Neural cell (in vitro differentiated cells): ENCODE results near the gene DOCK10. TPM values are rescaled to one million over a fixed set of nuclear protein-coding genes. Genes with fewer than 3 reads are reported as not detected.

Source experiments
- H2AFZ ChIP-seq: fragments of 200-600, 300-800 bp; sonication (generic), shearing (Covaris generic); 2 replicates; pipeline ENCODE4 v1.6.0; 2014; ENCODE audit warnings: low read depth, mild to moderate bottlenecking, antibody characterized with exemption, low read length, moderate library complexity
- H3F3A ChIP-seq: fragments of 200-600 bp; shearing (Covaris generic); 2 replicates; pipeline ENCODE4 v1.6.1; 2016; ENCODE audit warnings: mild to moderate bottlenecking, moderate library complexity, mixed read lengths, antibody characterized with exemption, low read length; ENCODE audit not compliant: insufficient read depth, poor library complexity, severe bottlenecking
- H3K27ac ChIP-seq: fragments of 200-600, 300-800 bp; sonication (generic), shearing (Covaris generic); 2 replicates; pipeline ENCODE4 v1.5.1; 2014; ENCODE audit warnings: mild to moderate bottlenecking, low read length, moderate library complexity
- H3K27me3 ChIP-seq: fragments of 300-800, 200-600 bp; sonication (generic), shearing (Covaris generic); 2 replicates; pipeline ENCODE4 v1.6.0; 2014; ENCODE audit warnings: mild to moderate bottlenecking, low read depth, low read length, moderate library complexity; ENCODE audit not compliant: insufficient read depth
- H3K36me3 ChIP-seq: fragments of 300-800, 200-600 bp; sonication (generic), shearing (Covaris generic); 2 replicates; pipeline ENCODE4 v1.5.1; 2014; ENCODE audit warnings: mild to moderate bottlenecking, antibody characterized with exemption, low read length, moderate library complexity; ENCODE audit not compliant: insufficient read depth
- H3K4me2 ChIP-seq: fragments of 300-800, 200-600 bp; sonication (generic), shearing (Covaris generic); 2 replicates; pipeline ENCODE4 v1.6.0; 2014; ENCODE audit warnings: mild to moderate bottlenecking, low read length
- H3K4me3 ChIP-seq: fragments of 300-800, 200-600 bp; sonication (generic), shearing (Covaris generic); 2 replicates; pipeline ENCODE4 v1.5.1; 2014; ENCODE audit warnings: mild to moderate bottlenecking, low read length, moderate library complexity
- H3K79me2 ChIP-seq: fragments of 200-600 bp; shearing (Covaris generic); replicated peaks from 2 replicates; pipeline ENCODE4 v1.6.0; 2014; ENCODE audit warnings: mild to moderate bottlenecking, low read length, moderate library complexity; ENCODE audit not compliant: insufficient read depth
- H3K9ac ChIP-seq: fragments of 300-800, 200-600 bp; sonication (generic), shearing (Covaris generic); 2 replicates; pipeline ENCODE4 v1.6.1; 2016; ENCODE audit warnings: mild to moderate bottlenecking, low read length, mixed read lengths
- H3K9me2 ChIP-seq: fragments of 200-600 bp; shearing (Covaris generic); 2 replicates; pipeline ENCODE4 v1.6.1; 2016; ENCODE audit warnings: mild to moderate bottlenecking, low read length, mixed read lengths; ENCODE audit not compliant: insufficient read depth
- H3K9me3 ChIP-seq: fragments of 200-600, 300-800 bp; sonication (generic), shearing (Covaris generic); 2 replicates; pipeline ENCODE4 v1.6.1; 2016; ENCODE audit warnings: mild to moderate bottlenecking, mixed run types, low read length, moderate library complexity, mixed read lengths
- H4K20me1 ChIP-seq: fragments of 200-600 bp; shearing (Covaris generic); 2 replicates; pipeline ENCODE4 v1.6.1; 2016; ENCODE audit warnings: mild to moderate bottlenecking, mixed run types; ENCODE audit not compliant: insufficient read depth
- EP300 ChIP-seq: fragments of 450-650 bp; conservative IDR thresholded peaks from 2 replicates; pipeline ENCODE4 v1.6.1; 2014; ENCODE audit warnings: antibody characterized with exemption, mild to moderate bottlenecking, moderate library complexity; ENCODE audit not compliant: poor library complexity, severe bottlenecking
- EZH2 ChIP-seq: fragments of 200-600, 300-800 bp; shearing (Covaris generic), sonication (generic); IDR thresholded peaks from 2 replicates; pipeline ENCODE4 v1.6.1; 2014; ENCODE audit warnings: antibody characterized with exemption, low read length, borderline replicate concordance, mild to moderate bottlenecking; ENCODE audit not compliant: insufficient read depth, poor library complexity, severe bottlenecking
- MXI1 ChIP-seq: fragments of 450-650 bp; conservative IDR thresholded peaks from 2 replicates; pipeline ENCODE4 v1.6.1; 2014; ENCODE audit warnings: antibody characterized with exemption, mild to moderate bottlenecking; ENCODE audit not compliant: poor library complexity, severe bottlenecking
- POLR2AphosphoS5 ChIP-seq: IDR thresholded peaks from 2 replicates; pipeline ENCODE4 v1.6.1; 2012
- RAD21 ChIP-seq: fragments of 450-650 bp; conservative IDR thresholded peaks from 2 replicates; pipeline ENCODE4 v1.6.1; 2014; ENCODE audit warnings: antibody characterized with exemption, mild to moderate bottlenecking, moderate library complexity
- REST ChIP-seq: IDR thresholded peaks from 2 replicates; pipeline ENCODE4 v1.6.1; 2012; ENCODE audit warnings: borderline replicate concordance
- SMC3 ChIP-seq: fragments of 450-650 bp; conservative IDR thresholded peaks from 2 replicates; pipeline ENCODE4 v1.6.1; 2014; ENCODE audit warnings: antibody characterized with exemption, mild to moderate bottlenecking, moderate library complexity; ENCODE audit not compliant: poor library complexity
- TAF1 ChIP-seq: IDR thresholded peaks from 2 replicates; pipeline ENCODE4 v1.6.1; 2012; ENCODE audit warnings: low read depth
- polyA plus RNA-seq: library from polyadenylated mRNA; depleted of rRNA; stranded (reverse); fragments of >200 nt; gene quantifications from 2 replicates; pipeline ENCODE4 v1.2.3, GENCODE V29; 2014
- TF ChIP-seq, protein P1 (sequence below): fragments of 450-650 bp; IDR thresholded peaks from 2 replicates; pipeline ENCODE4 v1.5.1; 2014; ENCODE audit warnings: antibody characterized with exemption, mild to moderate bottlenecking, moderate library complexity; ENCODE audit not compliant: poor library complexity, severe bottlenecking

Gene DOCK10
- polyA plus RNA-seq, 1 donor from 2014 or later = 0.37 TPM

DNA sequence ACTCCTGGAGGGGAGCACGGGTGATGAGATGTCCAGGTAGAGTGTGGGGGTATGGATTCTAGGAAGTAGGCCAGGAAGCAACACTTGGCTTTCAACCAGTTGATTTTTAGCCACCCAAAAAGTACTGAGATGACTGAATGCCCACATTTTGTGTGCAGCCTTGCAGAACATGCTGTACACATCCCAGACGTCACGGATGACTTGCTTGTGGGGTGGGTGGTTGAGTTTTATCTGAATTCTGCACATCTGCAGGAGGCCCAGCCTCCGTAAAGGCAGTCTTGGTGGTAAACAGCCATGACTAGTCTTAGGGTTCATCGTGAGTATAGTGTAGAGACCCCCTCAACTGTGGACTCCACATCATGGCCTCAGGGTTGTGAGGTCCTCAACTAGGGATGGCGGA lies 272.8 kb downstream of the DOCK10 start:
- TF ChIP-seq RAD21 = no peak
- no peak for TF ChIP-seq REST
- TF ChIP-seq EP300 = no peak
- TF ChIP-seq TAF1 = no peak
- no peak for TF ChIP-seq SMC3
- no peak for TF ChIP-seq POLR2AphosphoS5
- TF ChIP-seq, protein P1, sequence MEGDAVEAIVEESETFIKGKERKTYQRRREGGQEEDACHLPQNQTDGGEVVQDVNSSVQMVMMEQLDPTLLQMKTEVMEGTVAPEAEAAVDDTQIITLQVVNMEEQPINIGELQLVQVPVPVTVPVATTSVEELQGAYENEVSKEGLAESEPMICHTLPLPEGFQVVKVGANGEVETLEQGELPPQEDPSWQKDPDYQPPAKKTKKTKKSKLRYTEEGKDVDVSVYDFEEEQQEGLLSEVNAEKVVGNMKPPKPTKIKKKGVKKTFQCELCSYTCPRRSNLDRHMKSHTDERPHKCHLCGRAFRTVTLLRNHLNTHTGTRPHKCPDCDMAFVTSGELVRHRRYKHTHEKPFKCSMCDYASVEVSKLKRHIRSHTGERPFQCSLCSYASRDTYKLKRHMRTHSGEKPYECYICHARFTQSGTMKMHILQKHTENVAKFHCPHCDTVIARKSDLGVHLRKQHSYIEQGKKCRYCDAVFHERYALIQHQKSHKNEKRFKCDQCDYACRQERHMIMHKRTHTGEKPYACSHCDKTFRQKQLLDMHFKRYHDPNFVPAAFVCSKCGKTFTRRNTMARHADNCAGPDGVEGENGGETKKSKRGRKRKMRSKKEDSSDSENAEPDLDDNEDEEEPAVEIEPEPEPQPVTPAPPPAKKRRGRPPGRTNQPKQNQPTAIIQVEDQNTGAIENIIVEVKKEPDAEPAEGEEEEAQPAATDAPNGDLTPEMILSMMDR = no peak
- TF ChIP-seq EZH2 = no peak
- TF ChIP-seq MXI1 = no peak
- no peak overlapping the region for H3K27ac ChIP-seq

DNA sequence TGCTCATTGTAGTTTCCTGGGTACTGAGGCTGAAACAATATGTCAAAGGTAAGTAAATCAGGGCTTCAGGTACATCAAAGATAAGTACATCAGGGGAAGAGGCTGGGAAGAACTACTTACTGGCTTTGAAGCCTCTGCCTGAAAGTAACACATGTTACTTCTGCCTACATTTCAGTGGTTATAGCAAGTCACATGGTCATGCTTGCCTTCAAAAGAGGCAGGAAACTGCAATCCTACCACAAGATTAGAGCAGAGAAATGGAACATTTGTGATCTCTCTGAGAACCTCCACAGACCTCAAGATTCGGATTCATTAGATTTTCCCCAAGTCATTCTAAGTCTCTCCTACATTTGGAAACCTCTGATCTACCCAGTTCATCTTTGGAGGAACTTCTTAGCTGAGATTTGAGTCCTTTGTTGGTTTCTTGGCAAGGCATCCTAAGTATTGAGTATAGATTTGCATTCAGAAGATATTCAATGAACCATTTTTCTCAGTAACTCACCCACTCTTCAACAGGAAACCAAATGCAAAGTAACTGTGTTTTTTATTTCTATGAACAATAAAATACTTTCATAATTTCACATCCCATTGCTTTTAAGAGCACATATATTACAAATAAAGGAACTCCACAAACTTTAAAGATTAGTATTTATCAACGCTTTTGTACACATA lies 277.6 kb downstream of the DOCK10 start:
- H3K4me3 ChIP-seq = no peak overlapping the region
- H2AFZ ChIP-seq = no peak overlapping the region
- no peaks in the 10 kb centered on the region for H3K36me3 ChIP-seq
- H3K4me2 ChIP-seq = no peak overlapping the region
- no peaks in the 10 kb centered on the region for H3F3A ChIP-seq
- H3K79me2 ChIP-seq = no peaks in the 10 kb centered on the region
- no peaks in the 10 kb centered on the region for H3K9me2 ChIP-seq
- no peaks in the 10 kb centered on the region for H4K20me1 ChIP-seq
- H3K9ac ChIP-seq = no peak overlapping the region
- H3K27ac ChIP-seq = no peak overlapping the region
- TF ChIP-seq POLR2AphosphoS5 (no peak), REST (no peak), RAD21 (no peak), EZH2 (no peak), TAF1 (no peak), EP300 (no peak), MXI1 (no peak), SMC3 (no peak)
- TF ChIP-seq, protein P1 = no peak
- H3K27me3 ChIP-seq = no peaks in the 10 kb centered on the region
- H3K9me3 ChIP-seq = no peaks in the 10 kb centered on the region

More for the DNA sequence above, 272.8 kb downstream of the DOCK10 start:
- H3F3A ChIP-seq = no peaks in the 10 kb centered on the region
- no peaks in the 10 kb centered on the region for H3K79me2 ChIP-seq
- H3K27me3 ChIP-seq = no peaks in the 10 kb centered on the region
- H3K36me3 ChIP-seq = no peaks in the 10 kb centered on the region
- H3K4me2 ChIP-seq = no peak overlapping the region
- no peaks in the 10 kb centered on the region for H3K9me3 ChIP-seq
- H3K9me2 ChIP-seq = no peaks in the 10 kb centered on the region
- no peaks in the 10 kb centered on the region for H4K20me1 ChIP-seq
- H3K4me3 ChIP-seq = no peak overlapping the region
- H2AFZ ChIP-seq = no peak overlapping the region
- H3K9ac ChIP-seq = no peak overlapping the region
